Activated CD4-positive, alpha-beta T cell treated with anti-CD3 and anti-CD28 coated beads for 1 hour (primary cell): Measurements from ENCODE around the gene GBP7.
"Not testable (repeated sequence)": the region's sequence is repeated elsewhere in the genome, so short reads cannot be mapped to it uniquely, and the experiment has no call there.

ENCODE experiments used
- DNase-seq: peaks from one replicate; pipeline ENCODE4 v3.0.0-alpha.2; 2020

GBP7 gene

GRCh38 chr1:89170170-89171066 is 5.4 kb downstream of the GBP7 start:
- no peak for DNase-seq

GRCh38 chr1:89169166-89169565 is 6.6 kb downstream of the GBP7 start:
- no peak for DNase-seq

GRCh38 chr1:89167590-89168230 is 8.1 kb downstream of the GBP7 start:
- DNase-seq, result no peak

- no peak for DNase-seq
Measured at GRCh38 chr1:89166705-89167104, 9.1 kb downstream of the GBP7 start.

- DNase-seq, result no peak
Measured at GRCh38 chr1:89165811-89166210, 10.0 kb downstream of the GBP7 start.

- no peak for DNase-seq
Measured at GRCh38 chr1:89151047-89151446, 24.8 kb downstream of the GBP7 start.

GRCh38 chr1:89149976-89150375 is 25.8 kb downstream of the GBP7 start:
- no peak for DNase-seq

- no peak for DNase-seq
Measured at GRCh38 chr1:89149229-89149628, 26.6 kb downstream of the GBP7 start.

- no peak for DNase-seq
Measured at GRCh38 chr1:89147678-89148658, 27.8 kb downstream of the GBP7 start.

GRCh38 chr1:89146721-89147120 is 29.1 kb downstream of the GBP7 start:
- no peak for DNase-seq

- no peak for DNase-seq
Measured at GRCh38 chr1:89143484-89143883, 32.3 kb downstream of the GBP7 start.

- DNase-seq, result no peak
Measured at GRCh38 chr1:89142160-89142559, 33.6 kb downstream of the GBP7 start.

- no peak for DNase-seq
Measured at GRCh38 chr1:89133747-89134146, 42.1 kb downstream of the GBP7 start.

GRCh38 chr1:89130716-89131115 is 45.1 kb downstream of the GBP7 start:
- DNase-seq, result no peak

- DNase-seq, result no peak
Measured at GRCh38 chr1:89129911-89130310, 45.9 kb downstream of the GBP7 start.

GRCh38 chr1:89128003-89128458 is 47.8 kb downstream of the GBP7 start:
- not testable (repeated sequence) for DNase-seq

GRCh38 chr1:89126602-89127565 is 48.9 kb downstream of the GBP7 start:
- DNase-seq, result peak; percentile 82

- DNase-seq, result no peak
Measured at GRCh38 chr1:89125913-89126580, 49.8 kb downstream of the GBP7 start, which contains the start of gene GBP2. GBP2 (minus strand) TSS chr1:89126114; CDS start chr1:89121966, 4,148 bp downstream.

GRCh38 chr1:89125240-89125912 is 50.4 kb downstream of the GBP7 start:
- DNase-seq, result no peak

- DNase-seq, result no peak
Measured at GRCh38 chr1:89121641-89122040, 54.2 kb downstream of the GBP7 start.
